AG20443 (cell line): ENCODE data around the gene RWDD3.

Source experiments
- DNase-seq: peaks from one replicate; pipeline ENCODE4 v3.0.0; 2012; ENCODE audit warnings: low spot score, mixed read lengths

Gene RWDD3

GRCh38 chr1:95284420-95284819, 50.4 kb downstream of the RWDD3 start:
- DNase-seq = no peak

GRCh38 chr1:95286479-95286878, 52.5 kb downstream of the RWDD3 start:
- DNase-seq = no peak

- no peak for DNase-seq
Observed at GRCh38 chr1:95287081-95287480, 53.1 kb downstream of the RWDD3 start.

DNA sequence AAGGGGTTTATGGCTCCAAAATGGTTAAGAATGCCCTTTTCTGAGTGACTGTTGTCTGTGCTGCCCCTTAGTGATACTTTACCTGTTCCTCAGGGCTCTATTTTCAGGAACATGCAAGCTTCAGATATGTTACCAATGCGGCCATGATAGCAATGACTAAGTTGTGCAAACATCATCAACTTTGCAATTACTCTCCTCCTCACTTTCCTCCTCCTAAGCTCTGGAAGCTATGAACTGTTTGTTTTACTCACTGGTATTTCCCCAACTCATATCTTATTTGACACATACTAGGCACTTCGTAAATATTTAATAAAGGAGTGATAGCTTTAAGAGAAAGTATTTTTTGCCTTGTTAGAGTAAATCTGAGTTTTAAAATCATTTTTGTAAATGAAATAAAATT, 53.8 kb downstream of the RWDD3 start:
- no peak for DNase-seq
